Measurements from ENCODE around the gene RDH11. TPM values are rescaled to one million over a fixed set of nuclear protein-coding genes. Genes with fewer than 3 reads are reported as not detected.

Gene RDH11
- total RNA-seq, 1 experiment from 2014 or later: 125 TPM

DNA sequence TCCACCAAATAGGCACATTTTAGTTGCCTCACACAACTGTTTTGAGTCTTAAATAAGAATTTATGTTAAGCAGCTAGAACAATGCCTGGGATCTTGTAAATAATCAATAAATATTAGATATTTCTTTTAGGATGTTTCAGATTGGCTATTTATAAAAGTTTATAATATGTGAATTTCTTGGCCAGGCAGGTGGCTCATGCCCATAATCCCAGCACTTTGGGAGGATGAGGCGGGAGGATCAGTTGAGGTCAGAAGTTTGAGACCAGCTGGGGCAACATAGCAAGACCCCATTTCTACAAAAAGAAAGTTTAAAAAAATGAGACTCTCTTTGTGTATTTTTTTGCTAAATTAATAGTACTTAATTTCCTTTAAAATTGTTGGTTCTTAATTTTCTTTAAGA, 54.1 kb downstream of the RDH11 start:
- ChIA-PET POLR2A (ENCODE audit: unreplicated experiment) (no interaction called here), CTCF (no interaction called here)
- ATAC-seq: no peak
- no peaks in the 10 kb centered on the region for H3F3A ChIP-seq (ENCODE audit: low read length, unreplicated experiment)
- TF ChIP-seq EZH2 (IDR thresholded peaks at IDR 0.05; ENCODE audit: low read length, unreplicated experiment): no peak
- TF ChIP-seq EZH2phosphoT487 (IDR thresholded peaks at IDR 0.05; ENCODE audit: borderline replicate concordance, low read length): no peak
- TF ChIP-seq, protein P1, sequence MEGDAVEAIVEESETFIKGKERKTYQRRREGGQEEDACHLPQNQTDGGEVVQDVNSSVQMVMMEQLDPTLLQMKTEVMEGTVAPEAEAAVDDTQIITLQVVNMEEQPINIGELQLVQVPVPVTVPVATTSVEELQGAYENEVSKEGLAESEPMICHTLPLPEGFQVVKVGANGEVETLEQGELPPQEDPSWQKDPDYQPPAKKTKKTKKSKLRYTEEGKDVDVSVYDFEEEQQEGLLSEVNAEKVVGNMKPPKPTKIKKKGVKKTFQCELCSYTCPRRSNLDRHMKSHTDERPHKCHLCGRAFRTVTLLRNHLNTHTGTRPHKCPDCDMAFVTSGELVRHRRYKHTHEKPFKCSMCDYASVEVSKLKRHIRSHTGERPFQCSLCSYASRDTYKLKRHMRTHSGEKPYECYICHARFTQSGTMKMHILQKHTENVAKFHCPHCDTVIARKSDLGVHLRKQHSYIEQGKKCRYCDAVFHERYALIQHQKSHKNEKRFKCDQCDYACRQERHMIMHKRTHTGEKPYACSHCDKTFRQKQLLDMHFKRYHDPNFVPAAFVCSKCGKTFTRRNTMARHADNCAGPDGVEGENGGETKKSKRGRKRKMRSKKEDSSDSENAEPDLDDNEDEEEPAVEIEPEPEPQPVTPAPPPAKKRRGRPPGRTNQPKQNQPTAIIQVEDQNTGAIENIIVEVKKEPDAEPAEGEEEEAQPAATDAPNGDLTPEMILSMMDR (conservative IDR thresholded peaks at IDR 0.05; ENCODE audit: low read depth, low read length): no peak
- H3K4me2 ChIP-seq (ENCODE audit: low read length): no peak overlapping the region
- DNase-seq: no peak
- H2AFZ ChIP-seq (ENCODE audit: low read length): no peak overlapping the region
- no peak overlapping the region for H3K4me3 ChIP-seq (ENCODE audit: low read length)
- H3K4me1 ChIP-seq (ENCODE audit: insufficient read depth, low read length): no peaks in the 10 kb centered on the region
- intact Hi-C loops (cut with micrococcal nuclease): no loop called here
- BruUV-seq (replicated peaks): no TSS peak
- no peak overlapping the region for H3K27ac ChIP-seq (ENCODE audit: low read length)
- no peaks in the 10 kb centered on the region; the same call in 1 of the 2 replicates for H3K36me3 ChIP-seq (ENCODE audit: low read depth, low read length)
- H3K79me2 ChIP-seq (ENCODE audit: low read length): no peaks in the 10 kb centered on the region
- H3K9ac ChIP-seq (ENCODE audit: low read length): no peak overlapping the region
- no peaks in the 10 kb centered on the region for H3K27me3 ChIP-seq (ENCODE audit: low read length)
- no peaks in the 10 kb centered on the region for H3K9me3 ChIP-seq (ENCODE audit: low read length)
- no peaks in the 10 kb centered on the region for H3K9me2 ChIP-seq (replicated peaks; ENCODE audit: low read length)
- H4K20me1 ChIP-seq (ENCODE audit: low read length): no peaks in the 10 kb centered on the region

DNA sequence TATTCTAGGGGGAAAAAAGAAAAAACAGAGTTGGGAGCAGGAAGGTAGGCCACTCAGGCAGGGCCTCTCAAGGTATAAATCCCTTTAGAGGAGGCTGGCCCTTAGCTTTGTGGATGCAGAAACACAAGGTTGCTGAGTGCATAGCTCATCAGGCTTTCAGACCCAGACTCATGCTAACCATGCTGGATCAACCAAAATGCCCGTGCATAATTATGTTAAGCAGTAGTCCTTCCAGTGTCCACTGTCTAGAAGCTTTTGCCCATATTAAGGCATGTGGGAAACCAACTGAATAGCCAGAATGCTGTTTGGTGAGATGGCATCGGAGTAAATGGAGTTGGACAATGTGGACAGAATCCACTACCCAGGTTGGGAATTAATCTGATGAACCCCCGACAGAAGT, 56.9 kb downstream of the RDH11 start:
- ATAC-seq: no peak
- POLR2A ChIA-PET (ENCODE audit: unreplicated experiment): interaction anchor here (0.5 kb wide), 1 partner anchor 2000 kb away, joined by 3 read pairs; no protein-coding TSS in a partner anchor
- BruUV-seq (replicated peaks): no TSS peak

DNA sequence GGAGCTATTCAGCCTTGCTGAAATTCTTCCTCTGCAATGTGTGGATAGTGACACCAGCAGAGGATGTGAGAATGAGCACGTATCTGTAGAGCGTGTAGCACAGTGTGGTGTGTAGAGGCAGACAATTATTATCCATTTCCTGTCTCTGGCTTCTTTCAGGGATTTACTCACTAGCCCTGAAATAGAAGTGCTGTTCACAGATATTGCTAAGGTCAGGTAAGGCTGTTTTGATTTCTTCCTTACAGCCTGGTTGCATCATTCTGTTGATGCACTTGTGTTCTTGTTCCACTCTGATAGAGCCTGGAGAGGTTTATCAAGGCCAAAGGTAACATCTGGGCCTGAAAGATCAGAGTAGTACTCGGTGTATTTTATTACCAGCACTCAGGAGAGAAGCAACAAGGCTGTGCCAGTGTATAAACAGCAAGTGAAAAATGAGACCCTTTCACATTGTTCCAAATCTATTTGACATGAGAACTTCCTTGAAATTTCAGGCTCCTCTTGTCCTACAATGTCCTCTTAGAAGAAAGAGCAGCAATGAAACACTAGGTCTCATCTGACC, 59.1 kb downstream of the RDH11 start:
- POLR2A ChIA-PET (ENCODE audit: unreplicated experiment): interaction anchor here (1.2 kb wide), 1 partner anchor 14 kb away, joined by 7 read pairs; no protein-coding TSS in a partner anchor
- peak; percentile 79 for ATAC-seq

More for the DNA sequence above, 56.9 kb downstream of the RDH11 start:
- Histone ChIP-seq H4K20me1 (ENCODE audit: low read length) (no peaks in the 10 kb centered on the region), H3K4me1 (ENCODE audit: insufficient read depth, low read length) (no peaks in the 10 kb centered on the region), H3K36me3 (ENCODE audit: low read depth, low read length) (no peaks in the 10 kb centered on the region), H3K27ac (ENCODE audit: low read length) (no peak overlapping the region), H3K4me3 (ENCODE audit: low read length) (no peak overlapping the region), H3K4me2 (ENCODE audit: low read length) (no peak overlapping the region), H3K79me2 (ENCODE audit: low read length) (no peaks in the 10 kb centered on the region), H3F3A (ENCODE audit: low read length, unreplicated experiment) (no peaks in the 10 kb centered on the region), H2AFZ (ENCODE audit: low read length) (no peak overlapping the region), H3K9me3 (ENCODE audit: low read length) (no peaks in the 10 kb centered on the region), H3K9me2 (replicated peaks; ENCODE audit: low read length) (no peaks in the 10 kb centered on the region), H3K9ac (ENCODE audit: low read length) (no peak overlapping the region), H3K27me3 (ENCODE audit: low read length) (no peaks in the 10 kb centered on the region)
- CTCF ChIA-PET: no interaction called here
- intact Hi-C loops (cut with micrococcal nuclease): no loop called here
- TF ChIP-seq EZH2phosphoT487 (IDR thresholded peaks at IDR 0.05; ENCODE audit: borderline replicate concordance, low read length) (no peak), EZH2 (IDR thresholded peaks at IDR 0.05; ENCODE audit: low read length, unreplicated experiment) (no peak)
- TF ChIP-seq, protein P1 (conservative IDR thresholded peaks at IDR 0.05; ENCODE audit: low read depth, low read length): no peak
- no peak for DNase-seq

More for the DNA sequence above, 59.1 kb downstream of the RDH11 start:
- Histone ChIP-seq H3F3A (ENCODE audit: low read length, unreplicated experiment) (no peaks in the 10 kb centered on the region), H3K9me2 (replicated peaks; ENCODE audit: low read length) (no peaks in the 10 kb centered on the region), H3K4me1 (ENCODE audit: insufficient read depth, low read length) (no peaks in the 10 kb centered on the region), H3K4me3 (ENCODE audit: low read length) (no peak overlapping the region), H3K9me3 (ENCODE audit: low read length) (no peaks in the 10 kb centered on the region), H3K27ac (ENCODE audit: low read length) (no peak overlapping the region), H4K20me1 (ENCODE audit: low read length) (no peaks in the 10 kb centered on the region), H3K27me3 (ENCODE audit: low read length) (no peaks in the 10 kb centered on the region), H3K79me2 (ENCODE audit: low read length) (no peaks in the 10 kb centered on the region), H2AFZ (ENCODE audit: low read length) (no peak overlapping the region), H3K4me2 (ENCODE audit: low read length) (no peak overlapping the region), H3K36me3 (ENCODE audit: low read depth, low read length) (no peaks in the 10 kb centered on the region), H3K9ac (ENCODE audit: low read length) (no peak overlapping the region)
- TF ChIP-seq, protein P1 (conservative IDR thresholded peaks at IDR 0.05; ENCODE audit: low read depth, low read length): no peak
- TF ChIP-seq EZH2phosphoT487 (IDR thresholded peaks at IDR 0.05; ENCODE audit: borderline replicate concordance, low read length): no peak
- no peak for TF ChIP-seq EZH2 (IDR thresholded peaks at IDR 0.05; ENCODE audit: low read length, unreplicated experiment)
- CTCF ChIA-PET: interaction anchor here (0.6 to 1.0 kb wide), 2 partner anchors 30 to 282 kb away, joined by 3 to 5 read pairs; no protein-coding TSS in a partner anchor
- BruUV-seq (replicated peaks): no TSS peak
- intact Hi-C loops (cut with micrococcal nuclease): no loop called here
- DNase-seq: no peak

Data from PC-3 (cell line).